KG1 (cell line): ENCODE measurements around the gene ADARB2.

Source experiments
- DNase-seq: peaks from one replicate; lab custom pipeline; 2025; lab: John Stamatoyannopoulos, UW

The ADARB2 gene

GRCh38 chr10:1594372-1595241 is 142.7 kb downstream of the ADARB2 start:
- no peak for DNase-seq

GRCh38 chr10:1591742-1592141 is 145.6 kb downstream of the ADARB2 start:
- no peak for DNase-seq

- no peak for DNase-seq
Observed at GRCh38 chr10:1591045-1591444, 146.3 kb downstream of the ADARB2 start.

- no peak for DNase-seq
Observed at GRCh38 chr10:1589257-1589656, 148.1 kb downstream of the ADARB2 start.

- no peak for DNase-seq
Observed at GRCh38 chr10:1582739-1583138, 154.6 kb downstream of the ADARB2 start.

- no peak for DNase-seq
Observed at GRCh38 chr10:1581189-1581588, 156.1 kb downstream of the ADARB2 start.

GRCh38 chr10:1579671-1580070 is 157.7 kb downstream of the ADARB2 start:
- DNase-seq: no peak

GRCh38 chr10:1579141-1579491 is 158.2 kb downstream of the ADARB2 start:
- no peak for DNase-seq

GRCh38 chr10:1578392-1579140 is 158.8 kb downstream of the ADARB2 start:
- no peak for DNase-seq

GRCh38 chr10:1577945-1578344 is 159.4 kb downstream of the ADARB2 start:
- no peak for DNase-seq

- DNase-seq: no peak
Observed at GRCh38 chr10:1577373-1577770, 160.0 kb downstream of the ADARB2 start.

- no peak for DNase-seq
Observed at GRCh38 chr10:1576467-1577372, 160.6 kb downstream of the ADARB2 start.

- no peak for DNase-seq
Observed at GRCh38 chr10:1575481-1576244, 161.7 kb downstream of the ADARB2 start.

- DNase-seq: no peak
Observed at GRCh38 chr10:1574719-1575118, 162.6 kb downstream of the ADARB2 start.

- no peak for DNase-seq
Observed at GRCh38 chr10:1573981-1574380, 163.3 kb downstream of the ADARB2 start.

GRCh38 chr10:1573334-1573969 is 163.9 kb downstream of the ADARB2 start:
- DNase-seq: no peak

- DNase-seq: no peak
Observed at GRCh38 chr10:1572519-1573333, 164.6 kb downstream of the ADARB2 start.

GRCh38 chr10:1571587-1572237 is 165.6 kb downstream of the ADARB2 start:
- no peak for DNase-seq

GRCh38 chr10:1570416-1571051 is 166.8 kb downstream of the ADARB2 start:
- DNase-seq: no peak
